Glutamatergic neuron (in vitro differentiated cells): Measurements from ENCODE around the gene PPP2R2C. TPM values are rescaled to one million over a fixed set of nuclear protein-coding genes. Genes with fewer than 3 reads are reported as not detected.

Source experiments
- DNase-seq: peaks from one replicate; pipeline ENCODE4 v3.0.0; 2022
- H3K27ac Mint-ChIP-seq: one replicate; pipeline ENCODE4 v1.8.0; 2020; ENCODE audit warnings: mild to moderate bottlenecking, mixed read lengths, inconsistent platforms; ENCODE audit not compliant: unreplicated experiment
- H3K27me3 Mint-ChIP-seq: one replicate; pipeline ENCODE4 v1.8.0; 2020; ENCODE audit warnings: mild to moderate bottlenecking, moderate library complexity, mixed read lengths, inconsistent platforms; ENCODE audit not compliant: unreplicated experiment
- H3K36me3 Mint-ChIP-seq: one replicate; pipeline ENCODE4 v1.8.0; 2020; ENCODE audit warnings: mild to moderate bottlenecking, mixed read lengths, inconsistent platforms; ENCODE audit not compliant: unreplicated experiment
- H3K4me1 Mint-ChIP-seq: one replicate; pipeline ENCODE4 v1.8.0; 2020; ENCODE audit warnings: mild to moderate bottlenecking, low read depth, mixed read lengths, inconsistent platforms; ENCODE audit not compliant: unreplicated experiment
- H3K4me3 Mint-ChIP-seq: one replicate; pipeline ENCODE4 v1.8.0; 2020; ENCODE audit warnings: mild to moderate bottlenecking, mixed read lengths, inconsistent platforms; ENCODE audit not compliant: unreplicated experiment
- H3K9me3 Mint-ChIP-seq: one replicate; pipeline ENCODE4 v1.8.0; 2020; ENCODE audit warnings: mild to moderate bottlenecking, moderate library complexity, mixed read lengths, inconsistent platforms; ENCODE audit not compliant: unreplicated experiment
- total RNA-seq: library from RNA; stranded (reverse); fragmentation: NEBNext Ultra II Directional; extraction: Animal tissue kit (Norgen Biotek cat#: 25700); gene quantifications from one replicate; pipeline ENCODE4 v1.2.1, GENCODE V29; 2021; ENCODE audit not compliant: unreplicated experiment
- TF ChIP-seq, protein P1 (sequence below): fragments of 200-600 bp; sonication (generic); IDR thresholded peaks from one replicate; pipeline ENCODE4 v1.5.0; 2021; ENCODE audit not compliant: partially characterized antibody, unreplicated experiment

PPP2R2C gene
- total RNA-seq, 1 donor from 2014 or later = 9.4 TPM

DNA sequence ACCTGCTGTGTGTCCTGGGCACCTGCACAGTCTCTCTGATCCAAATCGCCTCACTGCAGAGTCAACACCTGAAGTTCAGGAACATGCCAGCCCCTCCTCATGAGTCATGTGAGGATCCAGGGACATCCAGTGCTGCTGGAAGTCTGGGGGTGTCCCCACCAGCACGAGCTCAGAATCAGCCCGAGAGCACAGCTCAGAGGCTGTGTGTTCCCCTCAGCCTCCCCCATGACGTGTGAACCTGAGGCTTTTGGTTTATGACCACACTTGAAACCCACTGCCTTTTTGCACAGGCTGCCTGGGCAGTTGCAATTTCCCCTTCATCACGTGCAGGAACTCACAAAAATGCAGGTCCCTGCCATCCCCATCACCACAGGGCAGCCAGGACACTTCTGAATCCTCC lies 47.1 kb downstream of the PPP2R2C start:
- peaks cover 7% of the 10 kb centered on the region for H3K27me3 Mint-ChIP-seq
- no peak for DNase-seq
- no peak overlapping the region for H3K4me3 Mint-ChIP-seq
- peaks cover 2% of the 10 kb centered on the region for H3K4me1 Mint-ChIP-seq
- TF ChIP-seq, protein P1, sequence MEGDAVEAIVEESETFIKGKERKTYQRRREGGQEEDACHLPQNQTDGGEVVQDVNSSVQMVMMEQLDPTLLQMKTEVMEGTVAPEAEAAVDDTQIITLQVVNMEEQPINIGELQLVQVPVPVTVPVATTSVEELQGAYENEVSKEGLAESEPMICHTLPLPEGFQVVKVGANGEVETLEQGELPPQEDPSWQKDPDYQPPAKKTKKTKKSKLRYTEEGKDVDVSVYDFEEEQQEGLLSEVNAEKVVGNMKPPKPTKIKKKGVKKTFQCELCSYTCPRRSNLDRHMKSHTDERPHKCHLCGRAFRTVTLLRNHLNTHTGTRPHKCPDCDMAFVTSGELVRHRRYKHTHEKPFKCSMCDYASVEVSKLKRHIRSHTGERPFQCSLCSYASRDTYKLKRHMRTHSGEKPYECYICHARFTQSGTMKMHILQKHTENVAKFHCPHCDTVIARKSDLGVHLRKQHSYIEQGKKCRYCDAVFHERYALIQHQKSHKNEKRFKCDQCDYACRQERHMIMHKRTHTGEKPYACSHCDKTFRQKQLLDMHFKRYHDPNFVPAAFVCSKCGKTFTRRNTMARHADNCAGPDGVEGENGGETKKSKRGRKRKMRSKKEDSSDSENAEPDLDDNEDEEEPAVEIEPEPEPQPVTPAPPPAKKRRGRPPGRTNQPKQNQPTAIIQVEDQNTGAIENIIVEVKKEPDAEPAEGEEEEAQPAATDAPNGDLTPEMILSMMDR = no peak
- no peaks in the 10 kb centered on the region for H3K36me3 Mint-ChIP-seq
- H3K27ac Mint-ChIP-seq = no peak overlapping the region
- peaks cover 7% of the 10 kb centered on the region for H3K9me3 Mint-ChIP-seq

DNA sequence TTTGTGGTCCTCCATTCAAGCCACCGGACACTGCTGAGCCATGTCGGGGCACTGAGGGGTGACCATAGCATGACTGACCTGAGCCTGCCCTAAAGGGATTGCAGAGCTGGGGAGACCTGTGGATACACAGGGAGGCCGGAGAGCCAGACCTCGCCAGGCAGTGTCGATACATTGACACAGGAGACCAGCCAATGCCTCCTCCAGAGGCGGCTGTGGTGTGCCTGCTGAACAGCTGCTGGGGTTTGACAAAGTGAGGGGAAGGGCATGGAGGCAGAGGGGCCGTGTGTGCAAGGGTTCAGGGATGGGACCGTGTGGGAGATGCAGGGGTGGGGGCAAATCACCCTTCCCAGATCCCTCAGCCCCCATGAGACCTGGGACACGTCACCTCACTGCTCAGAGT lies 48.0 kb downstream of the PPP2R2C start:
- Mint-ChIP-seq H3K4me1 (peaks cover 2% of the 10 kb centered on the region), H3K27ac (no peak overlapping the region)

DNA sequence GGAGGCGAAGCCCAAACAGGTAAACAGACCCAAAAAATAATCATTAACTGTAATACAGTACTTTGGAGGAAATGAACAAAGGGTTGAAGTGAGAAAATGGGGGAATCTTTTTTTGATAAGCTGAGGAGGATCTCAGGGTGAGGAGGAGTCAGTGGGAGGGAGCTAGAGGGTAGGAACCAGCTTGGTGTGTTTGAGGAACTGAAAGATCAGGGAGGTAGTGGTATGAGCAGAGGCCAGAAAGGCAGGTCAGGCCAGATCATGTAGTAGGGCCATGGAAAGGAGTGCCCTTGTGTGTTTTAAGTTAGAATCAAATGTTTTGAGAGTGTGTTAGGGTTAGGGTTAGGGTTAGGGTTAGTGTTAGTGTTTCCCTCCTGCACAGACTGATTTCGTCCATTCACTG lies 48.8 kb downstream of the PPP2R2C start:
- TF ChIP-seq, protein P1 = no peak
- H3K4me1 Mint-ChIP-seq = peaks cover 2% of the 10 kb centered on the region
- no peak for DNase-seq
- H3K36me3 Mint-ChIP-seq = no peaks in the 10 kb centered on the region
- peaks cover 4% of the 10 kb centered on the region for H3K27me3 Mint-ChIP-seq
- H3K27ac Mint-ChIP-seq = no peak overlapping the region
- H3K4me3 Mint-ChIP-seq = no peak overlapping the region
- peaks cover 7% of the 10 kb centered on the region for H3K9me3 Mint-ChIP-seq

More for the DNA sequence above, 48.0 kb downstream of the PPP2R2C start:
- DNase-seq = no peak
- H3K27me3 Mint-ChIP-seq = peaks cover 4% of the 10 kb centered on the region
- peaks cover 7% of the 10 kb centered on the region for H3K9me3 Mint-ChIP-seq
- TF ChIP-seq, protein P1 = no peak
- H3K36me3 Mint-ChIP-seq = no peaks in the 10 kb centered on the region
- no peak overlapping the region for H3K4me3 Mint-ChIP-seq

DNA sequence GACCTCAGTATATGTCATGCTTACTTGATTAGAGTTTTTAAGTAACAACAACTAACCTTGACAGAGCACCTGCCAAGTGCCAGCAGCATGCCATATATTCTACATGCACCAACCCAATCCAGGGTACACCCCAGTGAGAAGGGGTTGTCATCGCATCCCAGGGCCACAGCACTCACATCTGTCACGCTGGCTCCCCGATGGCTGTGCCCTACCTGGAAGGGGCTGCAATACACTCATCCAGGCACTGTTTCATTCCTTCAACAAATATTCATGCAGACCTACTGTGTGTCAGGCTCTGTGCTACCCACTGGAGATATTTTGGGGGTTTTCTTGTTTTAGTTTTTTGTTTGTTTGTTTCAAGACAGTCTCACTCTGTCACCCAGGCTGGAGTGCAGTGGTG lies 49.5 kb downstream of the PPP2R2C start:
- no peak for DNase-seq
- TF ChIP-seq, protein P1 = no peak
- Mint-ChIP-seq H3K27ac (no peak overlapping the region), H3K27me3 (peaks cover 7% of the 10 kb centered on the region), H3K4me1 (peaks cover 4% of the 10 kb centered on the region), H3K36me3 (no peaks in the 10 kb centered on the region), H3K4me3 (no peak overlapping the region), H3K9me3 (peaks cover 7% of the 10 kb centered on the region)

DNA sequence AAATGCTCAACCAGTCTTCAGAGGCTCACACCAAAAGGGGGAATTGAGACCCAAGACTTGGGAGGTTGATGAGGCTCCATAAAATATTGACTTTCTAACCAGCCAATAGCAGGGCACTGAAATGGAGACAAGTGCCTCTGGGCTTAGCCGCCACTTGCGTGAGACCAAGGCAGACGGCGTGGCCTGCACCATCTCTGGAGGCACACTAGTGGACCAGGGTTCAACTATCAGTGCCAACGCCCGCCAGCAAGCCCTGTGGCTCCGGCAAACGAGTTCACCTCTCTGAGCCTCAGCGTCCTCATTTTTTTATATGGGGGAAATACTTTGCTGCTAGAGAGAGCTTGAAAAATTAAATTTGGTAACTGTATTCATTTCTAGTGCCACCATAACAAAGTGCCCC lies 50.3 kb downstream of the PPP2R2C start:
- DNase-seq = no peak
- Mint-ChIP-seq H3K36me3 (no peaks in the 10 kb centered on the region), H3K4me1 (peaks cover 4% of the 10 kb centered on the region), H3K27me3 (peaks cover 7% of the 10 kb centered on the region), H3K9me3 (peaks cover 7% of the 10 kb centered on the region), H3K27ac (no peak overlapping the region), H3K4me3 (no peak overlapping the region)
- TF ChIP-seq, protein P1 = no peak
